Bone marrow (tissue), 2 donors: ENCODE measurements around the gene LRCH3.

Experiments used
- DNase-seq, 2 donors: peaks; one replicate each; lab custom pipeline; 2025; lab: John Stamatoyannopoulos, UW

LRCH3 gene

DNA sequence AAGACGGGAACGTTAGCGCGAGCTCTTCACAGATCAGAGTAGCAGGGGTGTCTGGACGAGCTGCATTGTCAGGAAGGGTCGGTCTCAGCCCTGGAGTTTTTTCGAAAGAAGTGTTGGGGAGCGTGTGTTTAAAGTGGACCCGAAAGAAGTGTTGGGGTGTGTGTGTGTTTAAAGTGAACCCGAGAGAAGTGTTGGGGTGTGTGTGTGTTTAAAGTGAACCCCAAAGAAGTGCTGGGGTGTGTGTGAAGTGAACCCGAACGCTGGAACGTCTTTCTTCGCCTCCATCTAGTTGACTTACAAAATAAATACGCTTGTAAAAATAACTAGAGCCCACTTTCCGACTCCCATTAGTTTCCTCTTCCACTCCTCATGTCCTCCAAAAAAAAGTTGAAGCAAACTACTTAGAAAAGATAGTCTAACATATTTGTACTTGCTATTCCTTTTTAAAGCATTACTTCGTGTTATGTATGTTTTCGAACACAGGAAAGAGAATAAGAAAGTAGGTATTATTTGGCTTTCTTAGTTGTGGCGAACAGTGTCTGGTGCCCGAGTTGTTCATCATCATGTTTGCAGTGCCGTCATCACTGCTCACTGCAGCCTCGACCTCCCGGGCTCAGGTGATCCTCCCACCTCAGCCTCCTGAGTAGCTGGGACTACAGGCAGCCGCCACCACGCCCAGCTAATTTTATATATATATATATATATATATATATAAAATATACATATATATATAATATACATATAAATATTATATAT is 1.0 kb downstream of the LRCH3 start:
- no peak for DNase-seq

DNA sequence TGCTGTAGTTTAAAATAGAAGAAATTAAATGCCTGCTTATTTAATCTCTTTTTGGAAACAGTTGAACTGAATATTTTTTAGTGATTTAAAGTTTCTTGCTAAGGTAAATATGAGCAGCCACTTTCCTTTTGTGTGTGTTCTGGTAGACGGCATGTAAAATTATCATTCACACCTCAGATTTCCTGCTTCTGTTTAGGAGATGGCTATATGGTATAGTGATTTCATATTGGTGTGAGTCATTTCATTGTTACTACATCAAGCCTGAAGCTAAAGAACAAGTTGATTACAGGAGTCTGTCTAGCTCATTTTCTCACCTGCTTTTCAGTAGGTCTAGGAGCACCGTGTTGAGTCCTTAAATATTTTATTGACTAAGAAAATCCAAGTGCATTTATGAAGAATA is 2.2 kb downstream of the LRCH3 start:
- DNase-seq: peak in 1 of 2 donors; percentile 23

DNA sequence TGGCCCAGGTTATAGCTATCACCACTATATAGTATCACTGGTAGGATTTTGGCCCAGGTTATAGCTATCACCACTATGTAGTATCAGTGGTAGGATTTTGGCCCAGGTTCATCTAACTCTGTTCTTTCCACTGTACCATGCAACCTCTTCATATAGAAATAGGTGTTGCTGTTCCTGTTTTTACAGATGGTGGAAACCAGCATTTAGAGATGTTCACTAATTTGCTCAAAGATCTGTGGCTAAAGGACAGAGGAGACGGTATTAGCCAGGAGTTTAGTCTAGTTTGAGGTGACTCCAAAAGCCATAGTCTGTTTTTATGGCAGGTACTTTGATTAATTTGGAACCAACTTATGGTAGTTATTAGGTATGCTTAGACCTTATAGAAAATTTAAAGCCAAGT is 3.1 kb downstream of the LRCH3 start:
- DNase-seq: no peak

DNA sequence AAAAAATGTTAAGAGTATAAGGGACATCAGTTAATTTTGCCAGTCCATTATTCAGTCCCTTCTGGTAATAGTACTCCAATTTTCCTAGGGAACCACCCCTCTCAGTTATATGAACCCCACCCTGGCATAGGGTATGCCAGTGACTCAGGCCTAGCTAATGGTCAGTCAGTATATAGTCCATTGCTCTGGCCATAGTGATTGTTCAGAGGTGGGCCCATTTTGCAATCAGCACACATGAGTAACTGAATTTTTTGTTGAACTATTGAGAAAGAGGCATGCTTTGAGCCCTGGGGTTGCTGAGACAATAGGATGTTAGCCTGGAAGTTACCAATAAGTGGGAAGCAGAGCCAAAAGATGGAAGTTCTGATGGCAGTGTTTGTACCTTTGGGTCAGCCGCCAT is 4.1 kb downstream of the LRCH3 start:
- no peak for DNase-seq

DNA sequence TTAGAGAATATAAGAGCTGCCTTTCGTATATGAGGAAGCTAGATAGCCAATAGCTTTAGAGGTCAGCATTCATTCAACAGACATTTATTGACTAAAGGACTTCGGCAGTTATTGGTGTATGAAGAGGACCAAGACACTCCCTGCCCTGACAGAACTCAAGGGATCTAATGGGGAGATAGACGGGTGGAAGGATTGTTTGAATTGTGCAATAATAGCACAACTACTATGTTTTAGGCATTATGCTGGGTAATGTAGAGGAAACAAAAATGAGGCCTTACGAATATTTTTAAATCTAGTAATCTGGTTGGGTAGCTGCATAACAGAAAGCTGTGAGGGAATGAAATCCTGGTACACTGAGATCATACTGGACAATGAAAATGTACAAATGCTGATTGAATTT is 5.0 kb downstream of the LRCH3 start:
- DNase-seq: no peak

DNA sequence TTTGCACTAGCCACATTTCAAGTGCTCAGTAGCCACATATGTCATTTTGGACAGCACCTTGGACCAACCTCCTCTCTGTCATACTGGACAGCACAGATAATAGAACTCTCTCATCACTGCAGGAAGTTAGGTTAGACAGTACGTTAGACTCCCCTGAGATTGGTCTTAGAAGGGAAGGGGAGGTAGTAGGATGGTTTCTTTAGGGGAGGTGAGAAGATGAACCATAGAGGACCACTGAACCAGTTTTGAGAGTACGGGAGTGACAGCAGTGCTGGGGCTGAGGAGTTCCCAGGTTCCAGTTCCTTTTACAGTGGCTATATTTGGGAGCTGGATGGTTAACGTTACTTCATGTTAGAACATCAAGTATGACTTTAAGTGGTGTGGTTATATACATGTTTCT is 7.8 kb downstream of the LRCH3 start:
- no peak for DNase-seq

DNA sequence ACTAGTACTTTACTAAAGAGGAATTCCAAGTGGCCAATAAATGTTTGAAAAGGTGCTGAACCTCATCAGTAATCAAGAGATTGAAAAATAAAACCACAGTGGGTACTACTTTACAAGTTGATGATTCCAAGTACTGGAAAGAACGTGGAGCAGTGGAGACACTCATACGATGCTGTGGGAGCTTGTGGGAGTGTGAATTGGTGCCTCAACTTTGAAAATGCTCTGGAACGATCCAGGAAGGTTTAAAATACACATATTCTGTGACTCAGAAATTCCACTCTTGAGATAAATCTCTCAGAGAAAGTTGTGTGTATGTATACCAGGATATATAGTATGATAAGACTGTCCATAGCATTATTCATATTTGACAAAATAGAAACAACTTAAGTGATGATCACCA is 9.3 kb downstream of the LRCH3 start:
- no peak for DNase-seq

DNA sequence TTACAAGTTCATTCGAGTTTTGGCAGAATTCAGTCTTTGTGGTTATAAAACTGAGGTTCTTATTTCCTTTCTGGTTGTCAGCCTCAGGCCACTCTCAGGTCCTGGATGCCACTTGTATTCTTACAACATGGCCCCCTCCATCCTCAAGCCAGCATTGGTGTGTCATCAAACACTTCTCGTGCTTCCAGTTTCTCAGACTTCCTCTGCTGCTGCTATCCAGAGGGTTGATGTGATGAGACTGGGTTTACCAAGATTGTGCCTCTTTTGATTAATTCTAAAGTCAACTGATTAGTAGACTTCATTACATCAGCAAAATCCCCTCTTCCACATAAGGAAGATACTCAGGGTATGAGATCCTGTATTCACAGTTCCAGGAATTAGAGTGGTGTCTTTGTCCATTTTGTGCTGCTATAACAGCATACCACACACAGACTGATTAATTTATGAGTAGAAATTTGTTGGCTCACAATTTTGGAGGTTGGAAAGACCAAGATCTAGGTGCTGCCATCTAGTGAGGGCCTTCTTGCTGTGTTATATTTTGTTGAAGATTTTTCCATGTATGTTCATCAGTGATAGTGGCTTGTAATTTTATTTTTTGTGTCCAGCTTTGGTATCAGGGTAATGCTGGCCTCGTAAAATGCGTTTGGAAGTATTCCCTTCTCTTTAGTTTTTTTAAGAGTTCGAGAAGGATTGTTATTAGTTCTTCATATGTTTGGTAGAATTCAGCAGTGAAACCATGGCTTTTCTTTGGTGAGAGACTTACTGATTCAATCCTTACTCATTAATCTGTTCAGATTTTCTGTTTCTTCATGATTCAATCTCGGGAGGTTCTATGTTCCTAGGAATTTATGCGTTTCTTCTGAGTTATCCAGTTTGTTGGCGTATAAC is 11.1 kb downstream of the LRCH3 start:
- DNase-seq: peak in 1 of 2 donors; percentile 55

DNA sequence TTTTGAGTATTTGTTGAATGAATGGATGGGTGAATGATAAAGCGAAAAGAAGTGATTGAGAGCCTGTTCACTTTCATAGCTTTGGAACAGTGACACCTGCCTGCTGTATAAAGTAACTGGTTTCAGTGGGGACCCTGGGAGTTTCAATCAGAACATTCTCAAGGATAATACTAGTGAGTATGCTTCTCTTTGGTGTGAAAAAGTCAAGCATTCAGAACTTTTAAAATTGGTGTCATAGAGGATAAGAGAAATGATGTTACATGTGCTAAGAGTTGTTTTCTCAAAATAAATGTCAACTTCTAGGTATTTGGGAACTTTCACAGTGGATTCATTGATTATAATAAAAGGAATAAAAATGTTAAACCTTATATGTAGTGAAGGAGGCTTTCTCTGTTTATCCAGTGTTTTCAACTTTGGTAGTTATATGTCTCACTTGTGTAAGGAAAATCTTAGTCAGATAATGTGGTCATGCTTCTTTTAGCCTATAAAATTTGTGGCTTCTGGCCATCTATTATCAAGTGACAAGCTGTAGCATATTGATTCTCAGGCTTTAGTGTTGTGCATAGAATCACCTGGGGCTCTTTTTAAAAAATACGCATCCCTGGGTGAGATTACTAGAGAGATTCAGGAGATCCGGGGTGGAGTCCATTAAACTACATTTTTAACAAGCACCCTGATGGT is 11.9 kb downstream of the LRCH3 start:
- no peak for DNase-seq

DNA sequence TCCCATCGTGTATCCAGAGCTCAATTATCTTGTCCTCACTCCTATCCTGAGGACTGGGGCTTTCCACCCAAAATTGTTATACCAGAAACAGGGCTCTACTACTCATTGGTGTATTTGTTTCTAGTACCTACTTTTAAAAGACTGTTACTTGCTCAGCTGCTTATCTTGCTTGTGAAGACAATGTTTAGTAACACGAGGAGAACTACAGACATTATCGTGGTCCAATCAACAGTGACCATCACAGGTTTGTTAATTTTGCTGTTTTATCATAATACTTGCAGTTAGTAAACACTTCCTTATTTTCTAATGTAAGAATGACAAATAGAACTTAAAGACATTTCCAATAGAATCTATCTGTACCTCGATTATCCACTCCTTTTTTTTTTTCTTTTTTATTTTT is 13.5 kb downstream of the LRCH3 start:
- DNase-seq: no peak

DNA sequence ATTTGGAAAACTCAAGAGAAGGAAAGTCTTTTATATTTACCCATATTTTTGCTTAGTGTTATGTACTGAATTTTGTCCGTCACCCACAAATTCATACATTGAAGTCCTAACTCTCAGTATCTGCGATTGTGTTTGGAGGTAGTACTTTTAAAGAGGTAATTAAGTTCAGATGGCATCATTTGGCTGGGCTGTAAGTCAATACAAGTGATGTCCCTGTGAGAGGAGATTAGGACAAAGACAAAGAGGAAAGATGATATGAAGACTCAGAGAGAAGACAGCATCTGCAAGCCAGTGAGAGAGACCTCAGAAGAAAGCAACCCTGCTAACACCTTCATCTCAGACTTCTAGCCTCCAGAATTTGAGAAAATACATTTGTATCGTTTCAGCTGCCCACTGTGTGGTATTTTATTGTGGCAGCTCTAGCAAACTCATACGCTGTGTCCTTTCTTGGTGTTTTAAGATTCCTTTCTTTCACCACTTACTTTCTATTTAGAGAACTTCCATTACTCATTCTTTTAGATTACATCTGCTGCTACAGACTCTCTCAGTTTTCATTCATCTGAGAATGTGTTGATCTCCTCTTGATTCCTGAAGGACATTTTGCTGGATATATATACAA is 17.0 kb downstream of the LRCH3 start:
- no peak for DNase-seq

DNA sequence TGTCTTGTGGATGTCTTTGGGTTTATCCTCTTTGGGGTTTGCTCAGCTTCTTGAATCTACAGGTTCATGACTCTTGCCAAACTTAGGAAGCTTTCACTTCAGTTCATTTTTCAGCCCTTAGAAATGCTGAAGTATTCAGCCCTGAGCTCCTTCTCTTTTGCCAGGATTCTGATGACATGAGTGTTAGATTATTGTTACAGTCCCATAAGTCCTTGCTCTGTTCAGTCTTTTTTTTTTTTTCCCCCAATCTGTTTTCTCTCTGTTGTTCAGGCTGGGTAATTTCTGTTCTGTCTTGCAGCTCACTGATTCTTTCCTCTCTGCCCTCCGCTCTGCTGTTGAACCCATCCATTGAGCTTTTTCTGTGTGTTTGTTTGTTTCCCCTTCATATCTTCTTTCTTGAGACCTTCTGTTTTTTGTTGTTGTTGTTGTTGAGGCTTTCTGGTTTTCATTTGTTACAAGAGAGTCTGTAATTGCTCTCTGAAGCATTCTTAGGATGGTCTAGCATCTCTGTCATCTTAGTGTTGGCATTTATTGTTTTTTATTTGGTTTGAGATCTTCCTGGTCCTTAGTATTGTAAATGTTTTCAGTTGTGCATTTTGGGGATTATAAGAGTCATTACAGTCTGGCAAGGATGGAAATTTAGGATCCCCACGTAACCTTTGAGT is 18.4 kb downstream of the LRCH3 start:
- no peak for DNase-seq

DNA sequence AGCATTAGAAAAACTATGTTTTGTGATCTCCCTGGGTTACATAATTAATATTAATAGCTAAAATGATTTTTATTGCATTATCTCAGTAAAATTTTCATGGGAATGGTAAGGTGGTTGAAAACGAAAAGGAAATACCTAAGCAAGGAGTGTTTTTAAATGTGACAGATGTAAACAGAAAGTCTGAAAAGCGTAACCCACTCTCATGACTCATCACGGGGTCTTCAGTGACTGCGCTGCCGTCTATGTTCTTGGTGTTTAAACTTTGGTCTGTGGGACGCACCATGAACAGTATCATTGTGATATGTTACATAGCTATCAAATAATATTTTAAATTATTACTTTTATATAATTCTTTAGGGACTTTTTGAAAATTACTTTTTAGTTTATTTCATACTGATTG is 19.8 kb downstream of the LRCH3 start:
- no peak for DNase-seq

DNA sequence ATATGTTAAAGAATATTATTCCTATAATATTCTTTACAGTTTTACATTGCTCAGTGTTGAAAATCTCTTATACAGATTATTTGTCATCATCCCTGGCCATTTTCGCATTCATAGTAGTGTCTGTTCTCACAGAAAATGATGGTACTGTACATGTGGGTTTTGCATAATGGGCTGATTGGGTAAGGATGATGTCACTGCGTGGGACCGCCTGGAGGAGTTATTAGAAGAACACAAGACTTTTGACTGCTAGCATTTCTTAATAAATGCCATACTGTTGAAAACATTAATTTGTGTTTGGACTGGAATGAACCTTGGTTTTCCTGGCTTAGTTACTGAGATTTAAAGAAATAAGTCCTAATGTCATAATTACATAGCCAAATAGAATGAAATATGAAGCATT is 20.3 kb downstream of the LRCH3 start:
- no peak for DNase-seq

DNA sequence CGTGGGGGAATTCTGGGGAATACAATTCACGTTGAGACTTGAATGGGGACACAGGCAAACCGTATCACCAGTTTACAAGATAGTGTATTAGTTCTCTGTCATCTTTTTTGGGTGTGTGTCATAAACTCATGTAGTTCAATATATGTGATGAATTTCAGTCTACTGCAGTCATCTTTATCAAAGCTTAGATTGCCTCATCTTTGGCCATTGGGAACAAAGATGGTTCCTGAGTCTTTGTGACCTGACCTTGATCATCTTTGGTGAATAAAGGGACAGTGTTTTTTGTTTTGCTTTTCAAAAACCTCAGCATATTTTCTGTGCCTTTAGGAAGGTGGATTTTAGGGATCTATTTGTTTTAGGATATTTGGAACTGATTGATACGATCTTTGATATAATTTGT is 23.3 kb downstream of the LRCH3 start:
- DNase-seq: no peak

DNA sequence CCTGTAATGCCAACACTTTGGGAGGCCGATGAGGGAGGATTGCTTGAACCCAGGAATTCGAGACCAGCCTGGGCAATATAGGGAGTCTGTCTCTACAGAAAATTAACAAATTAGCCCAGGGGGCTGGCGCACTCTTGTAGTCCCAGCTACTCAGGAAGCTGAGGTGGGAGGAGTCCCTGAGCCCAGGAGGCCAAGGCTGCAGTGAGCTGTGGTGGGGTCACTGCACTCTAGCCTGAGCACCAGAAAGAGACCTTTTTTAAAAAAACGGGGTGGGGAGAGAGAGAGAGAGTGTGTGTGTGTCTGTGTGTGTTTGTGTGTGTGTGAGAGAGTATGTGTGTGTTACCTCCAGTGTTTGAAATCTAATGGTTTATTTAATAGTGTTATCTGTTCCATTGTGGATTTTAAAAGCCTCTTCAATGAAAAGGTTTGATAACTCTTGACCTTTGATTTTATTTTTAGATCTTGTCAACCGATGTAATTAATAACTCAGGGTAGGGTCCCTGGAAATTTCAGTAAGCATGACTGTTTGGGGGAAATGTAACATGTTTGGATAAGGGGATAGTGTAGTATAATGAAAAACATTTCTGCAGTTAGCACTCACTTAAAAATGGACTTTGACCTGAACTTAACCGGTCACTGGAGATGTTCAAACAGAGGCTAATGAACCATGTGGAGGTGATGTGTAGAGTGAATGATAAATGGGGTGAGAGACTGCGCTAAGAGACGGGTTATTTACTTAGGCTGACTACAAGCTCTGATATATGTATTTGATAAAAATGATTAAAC is 29.7 kb downstream of the LRCH3 start:
- no peak for DNase-seq

DNA sequence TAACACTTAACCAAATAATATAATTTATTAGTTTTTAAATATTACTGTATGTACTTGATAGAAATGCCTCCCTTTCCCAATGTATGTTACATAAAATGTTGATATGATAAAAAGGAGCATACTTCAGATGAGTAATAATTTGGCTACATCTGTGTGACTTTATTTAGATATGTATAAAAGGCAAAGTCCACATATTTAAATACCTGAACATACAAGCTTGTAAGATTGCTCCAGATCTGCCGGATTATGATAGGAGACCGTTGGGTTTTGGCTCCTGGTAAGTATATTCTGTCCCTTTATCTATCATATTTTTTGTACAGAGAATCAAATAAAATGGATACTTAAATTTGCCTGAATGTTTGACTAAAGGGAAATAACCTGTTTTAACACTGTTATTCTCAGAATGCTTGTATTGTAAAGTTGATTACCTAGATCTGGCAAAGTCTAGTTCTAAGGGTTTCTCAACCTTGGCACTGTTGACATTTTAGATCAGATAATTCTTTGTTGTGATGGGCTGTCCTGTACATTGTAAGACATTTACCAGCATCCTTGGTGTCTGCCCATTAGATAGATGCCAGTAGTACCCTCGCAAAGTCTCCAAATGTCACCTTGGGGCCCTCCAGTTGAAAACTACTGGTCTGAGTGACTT is 38.5 kb downstream of the LRCH3 start:
- DNase-seq: no peak

DNA sequence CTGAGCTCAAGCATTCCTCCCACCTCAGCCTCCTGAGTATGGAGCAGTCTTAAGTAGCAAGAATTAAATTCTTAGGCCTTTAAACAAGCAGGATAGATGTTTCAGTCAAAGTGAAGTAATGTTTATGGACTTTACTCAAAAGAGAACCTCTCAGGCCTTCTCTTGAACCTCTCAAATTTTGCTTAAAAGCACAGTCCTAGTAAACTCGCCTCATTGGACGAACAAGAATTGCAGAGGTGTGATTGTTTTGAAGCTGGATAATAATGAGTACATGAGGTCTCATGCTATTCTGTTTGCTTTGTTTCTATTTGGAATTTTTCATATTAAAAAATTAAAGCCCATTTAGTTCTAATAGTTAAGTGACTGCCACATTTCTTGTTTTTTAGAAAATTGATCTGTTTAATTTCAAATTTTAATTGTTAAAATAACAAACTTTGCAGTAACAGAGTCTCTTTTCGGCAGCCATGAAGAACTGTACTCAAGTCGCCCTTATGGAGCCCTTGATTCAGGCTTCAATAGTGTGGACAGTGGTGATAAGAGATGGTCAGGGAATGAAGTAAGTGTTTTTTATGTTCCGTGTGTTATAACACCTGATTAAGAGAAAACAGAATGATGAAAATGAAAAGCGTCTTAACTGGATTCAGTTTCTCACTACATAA is 39.4 kb downstream of the LRCH3 start:
- DNase-seq: no peak

DNA sequence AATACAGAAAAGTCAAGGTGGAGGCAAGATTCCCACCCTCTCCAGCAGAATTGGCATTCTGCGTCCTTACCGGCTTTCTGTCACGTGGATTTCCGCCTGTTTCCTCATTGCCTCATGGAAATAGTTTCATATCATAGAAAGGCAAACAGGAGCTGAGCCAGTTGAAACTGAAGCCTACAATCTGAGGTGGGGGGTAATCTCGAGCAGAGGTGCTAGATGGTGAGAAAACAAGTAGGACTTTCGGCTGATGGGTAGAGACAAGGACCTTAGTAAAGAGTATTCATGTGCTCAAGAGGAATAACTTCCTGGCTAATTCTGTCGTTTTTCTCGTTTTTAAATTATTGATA is 39.9 kb downstream of the LRCH3 start:
- DNase-seq: no peak
